C4-2B (cell line): ENCODE results near the gene CFAP299.
"Not testable (repeated sequence)": the region's sequence is repeated elsewhere in the genome, so short reads cannot be mapped to it uniquely, and the experiment has no call there.

Experiments
- H3K27ac ChIP-seq: fragments of 450-650 bp; 2 replicates; pipeline ENCODE4 v1.5.1; 2017
- ZFX ChIP-seq: fragments of 450-650 bp; IDR thresholded peaks from 2 replicates; pipeline ENCODE4 v1.6.1; 2017
- TF ChIP-seq, protein P1 (sequence below): fragments of 450-650 bp; conservative IDR thresholded peaks from 2 replicates; pipeline ENCODE4 v1.5.1; 2017; ENCODE audit warnings: mild to moderate bottlenecking

The CFAP299 gene

GRCh38 chr4:80425124-80426100 lies 89.9 kb downstream of the CFAP299 start:
- H3K27ac ChIP-seq, result no peak overlapping the region

DNA sequence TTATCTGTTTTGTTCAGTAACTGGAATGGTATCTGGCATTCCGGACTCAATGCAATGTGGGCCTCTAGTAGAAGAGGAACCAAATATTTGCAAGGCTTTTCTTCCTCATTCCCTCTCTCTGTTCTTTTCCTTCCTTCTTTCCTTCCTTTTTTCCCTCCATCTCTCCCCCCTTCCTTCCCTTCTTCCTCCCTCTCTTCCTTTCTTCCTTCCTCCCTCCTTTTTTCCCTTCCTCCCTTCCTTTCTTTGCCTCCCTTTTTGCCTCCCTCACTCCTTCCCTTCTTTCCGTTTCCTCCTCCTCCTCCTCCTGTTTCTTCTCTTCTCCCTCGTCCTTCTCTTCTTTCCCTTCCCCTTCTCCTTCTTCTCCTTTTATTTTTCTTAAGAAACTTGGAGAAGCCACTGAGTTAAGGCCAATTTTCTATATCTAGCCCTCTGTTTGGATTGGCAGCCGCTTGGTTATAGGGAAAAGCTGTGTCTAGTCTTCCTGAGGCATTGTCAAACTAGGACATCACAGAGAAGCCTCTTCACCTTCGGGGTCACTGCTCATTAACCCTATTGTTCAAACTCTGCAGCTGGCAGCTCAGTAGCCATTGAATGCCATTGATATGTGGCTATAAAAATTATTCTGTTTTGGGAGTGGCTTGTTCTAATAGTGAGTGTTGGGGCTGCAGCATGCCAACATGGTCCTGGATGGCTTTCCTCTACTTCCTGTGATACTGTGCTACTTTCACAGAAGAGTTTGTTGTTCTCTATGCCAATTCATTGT lies 95.9 kb downstream of the CFAP299 start:
- TF ChIP-seq, protein P1, sequence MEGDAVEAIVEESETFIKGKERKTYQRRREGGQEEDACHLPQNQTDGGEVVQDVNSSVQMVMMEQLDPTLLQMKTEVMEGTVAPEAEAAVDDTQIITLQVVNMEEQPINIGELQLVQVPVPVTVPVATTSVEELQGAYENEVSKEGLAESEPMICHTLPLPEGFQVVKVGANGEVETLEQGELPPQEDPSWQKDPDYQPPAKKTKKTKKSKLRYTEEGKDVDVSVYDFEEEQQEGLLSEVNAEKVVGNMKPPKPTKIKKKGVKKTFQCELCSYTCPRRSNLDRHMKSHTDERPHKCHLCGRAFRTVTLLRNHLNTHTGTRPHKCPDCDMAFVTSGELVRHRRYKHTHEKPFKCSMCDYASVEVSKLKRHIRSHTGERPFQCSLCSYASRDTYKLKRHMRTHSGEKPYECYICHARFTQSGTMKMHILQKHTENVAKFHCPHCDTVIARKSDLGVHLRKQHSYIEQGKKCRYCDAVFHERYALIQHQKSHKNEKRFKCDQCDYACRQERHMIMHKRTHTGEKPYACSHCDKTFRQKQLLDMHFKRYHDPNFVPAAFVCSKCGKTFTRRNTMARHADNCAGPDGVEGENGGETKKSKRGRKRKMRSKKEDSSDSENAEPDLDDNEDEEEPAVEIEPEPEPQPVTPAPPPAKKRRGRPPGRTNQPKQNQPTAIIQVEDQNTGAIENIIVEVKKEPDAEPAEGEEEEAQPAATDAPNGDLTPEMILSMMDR, result no peak
- no peak for TF ChIP-seq ZFX
- no peak overlapping the region for H3K27ac ChIP-seq

More at GRCh38 chr4:80425124-80426100, 89.9 kb downstream of the CFAP299 start:
- TF ChIP-seq ZFX, result no peak
- TF ChIP-seq, protein P1, result no peak

DNA sequence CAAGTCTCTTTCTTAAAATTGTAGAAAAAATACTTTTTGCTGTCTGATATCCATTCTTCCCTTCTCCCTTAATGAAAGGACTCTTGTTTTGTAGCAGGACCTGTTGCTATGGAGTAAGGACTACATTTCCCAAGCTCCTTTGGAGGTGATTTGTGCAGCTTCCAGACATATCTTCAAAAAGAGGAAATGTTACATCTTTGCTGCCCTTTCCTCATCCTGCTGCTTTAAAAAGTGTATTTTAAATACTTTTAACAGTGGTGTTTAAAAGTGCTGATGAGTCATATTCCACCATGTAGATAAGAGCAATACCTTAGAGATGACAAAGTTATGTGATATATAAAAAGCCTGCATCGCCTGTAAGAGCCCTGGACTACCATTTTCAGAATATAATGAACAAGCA lies 98.7 kb downstream of the CFAP299 start:
- no peak overlapping the region for H3K27ac ChIP-seq
- TF ChIP-seq ZFX, result no peak
- TF ChIP-seq, protein P1, result no peak

DNA sequence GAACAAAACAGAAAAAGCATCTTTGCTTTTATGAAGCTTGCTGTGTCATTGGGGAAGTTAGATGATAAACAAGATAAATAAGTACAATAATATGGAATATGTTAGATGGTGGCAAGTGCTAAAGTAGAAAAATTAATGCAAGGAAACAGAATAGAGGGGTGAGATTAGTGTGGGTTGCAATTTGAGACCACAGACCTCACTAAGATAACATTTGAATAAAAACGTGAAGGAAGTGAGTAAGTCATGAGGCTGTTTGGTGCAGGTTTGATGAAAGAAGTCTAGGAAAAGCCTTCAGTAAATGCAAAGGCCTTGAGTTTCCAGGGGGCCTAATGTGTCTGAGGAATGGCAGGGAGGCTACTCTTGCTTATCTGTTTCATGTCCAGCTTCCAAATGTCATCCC lies 102.5 kb downstream of the CFAP299 start:
- TF ChIP-seq, protein P1, result no peak
- no peak for TF ChIP-seq ZFX

GRCh38 chr4:80439294-80440061 lies 103.9 kb downstream of the CFAP299 start:
- not testable (repeated sequence) for H3K27ac ChIP-seq

More for the DNA sequence above, 102.5 kb downstream of the CFAP299 start:
- H3K27ac ChIP-seq, result no peak overlapping the region

- H3K27ac ChIP-seq, result no peak overlapping the region
- TF ChIP-seq, protein P1, result no peak
- no peak for TF ChIP-seq ZFX
Observed at GRCh38 chr4:80446248-80446647, 110.7 kb downstream of the CFAP299 start.

DNA sequence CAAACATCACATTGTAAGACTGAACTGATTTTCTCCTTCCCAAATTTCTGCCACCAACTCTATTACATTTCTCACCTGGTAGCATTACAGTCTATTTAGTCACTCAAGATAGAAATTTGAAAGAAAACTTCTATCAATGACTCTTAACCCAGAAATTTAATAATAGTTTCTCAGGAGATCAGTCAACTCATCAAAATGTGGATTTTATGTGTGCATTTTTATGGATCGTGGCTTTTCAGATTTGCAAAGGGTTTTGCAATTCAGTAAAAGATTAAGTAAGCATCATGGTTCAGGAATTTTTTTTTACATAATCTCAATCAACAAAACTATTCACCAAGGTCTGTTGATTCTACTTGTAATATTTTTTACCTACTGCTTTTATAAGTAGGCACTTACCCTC lies 111.1 kb downstream of the CFAP299 start:
- H3K27ac ChIP-seq, result no peak overlapping the region

More for the DNA sequence above, 111.1 kb downstream of the CFAP299 start:
- no peak for TF ChIP-seq ZFX
- TF ChIP-seq, protein P1, result no peak
